ENCODE data around the gene ADGRV1. TPM values are rescaled to one million over a fixed set of nuclear protein-coding genes. Genes with fewer than 3 reads are reported as not detected.
"Not testable (repeated sequence)": the region's sequence is repeated elsewhere in the genome, so short reads cannot be mapped to it uniquely, and the experiment has no call there.

ADGRV1 gene
- total RNA-seq, 4 donors from 2014 or later: 129 to 158 (median 145) TPM

- Histone ChIP-seq H3K27ac (peak overlapping the region in 1 of 3 donors; percentile 29), H3K9me3 (no peaks in the 10 kb centered on the region), H3K4me1 (peaks cover 21 to 29% of the 10 kb centered on the region in 2 donors), H3K36me3 (no peaks in the 10 kb centered on the region), H3K27me3 (no peaks in the 10 kb centered on the region), H3K4me3 (replicated peaks in 1 of 3) (no peak overlapping the region)
- TF ChIP-seq POLR2A (IDR thresholded peaks at IDR 0.05): no peak
- TF ChIP-seq, protein P1, sequence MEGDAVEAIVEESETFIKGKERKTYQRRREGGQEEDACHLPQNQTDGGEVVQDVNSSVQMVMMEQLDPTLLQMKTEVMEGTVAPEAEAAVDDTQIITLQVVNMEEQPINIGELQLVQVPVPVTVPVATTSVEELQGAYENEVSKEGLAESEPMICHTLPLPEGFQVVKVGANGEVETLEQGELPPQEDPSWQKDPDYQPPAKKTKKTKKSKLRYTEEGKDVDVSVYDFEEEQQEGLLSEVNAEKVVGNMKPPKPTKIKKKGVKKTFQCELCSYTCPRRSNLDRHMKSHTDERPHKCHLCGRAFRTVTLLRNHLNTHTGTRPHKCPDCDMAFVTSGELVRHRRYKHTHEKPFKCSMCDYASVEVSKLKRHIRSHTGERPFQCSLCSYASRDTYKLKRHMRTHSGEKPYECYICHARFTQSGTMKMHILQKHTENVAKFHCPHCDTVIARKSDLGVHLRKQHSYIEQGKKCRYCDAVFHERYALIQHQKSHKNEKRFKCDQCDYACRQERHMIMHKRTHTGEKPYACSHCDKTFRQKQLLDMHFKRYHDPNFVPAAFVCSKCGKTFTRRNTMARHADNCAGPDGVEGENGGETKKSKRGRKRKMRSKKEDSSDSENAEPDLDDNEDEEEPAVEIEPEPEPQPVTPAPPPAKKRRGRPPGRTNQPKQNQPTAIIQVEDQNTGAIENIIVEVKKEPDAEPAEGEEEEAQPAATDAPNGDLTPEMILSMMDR (IDR thresholded peaks at IDR 0.05): no peak
- intact Hi-C loops (cut with DNase I): no loop called here
- WGBS, 2 donors: 85 to 90% methylated on average over 2 of the region's 2 CpGs
- peak; percentile 27 to 53 for DNase-seq
Measured at GRCh38 chr5:91061094-91061493, 502.5 kb downstream of the ADGRV1 start.

DNA sequence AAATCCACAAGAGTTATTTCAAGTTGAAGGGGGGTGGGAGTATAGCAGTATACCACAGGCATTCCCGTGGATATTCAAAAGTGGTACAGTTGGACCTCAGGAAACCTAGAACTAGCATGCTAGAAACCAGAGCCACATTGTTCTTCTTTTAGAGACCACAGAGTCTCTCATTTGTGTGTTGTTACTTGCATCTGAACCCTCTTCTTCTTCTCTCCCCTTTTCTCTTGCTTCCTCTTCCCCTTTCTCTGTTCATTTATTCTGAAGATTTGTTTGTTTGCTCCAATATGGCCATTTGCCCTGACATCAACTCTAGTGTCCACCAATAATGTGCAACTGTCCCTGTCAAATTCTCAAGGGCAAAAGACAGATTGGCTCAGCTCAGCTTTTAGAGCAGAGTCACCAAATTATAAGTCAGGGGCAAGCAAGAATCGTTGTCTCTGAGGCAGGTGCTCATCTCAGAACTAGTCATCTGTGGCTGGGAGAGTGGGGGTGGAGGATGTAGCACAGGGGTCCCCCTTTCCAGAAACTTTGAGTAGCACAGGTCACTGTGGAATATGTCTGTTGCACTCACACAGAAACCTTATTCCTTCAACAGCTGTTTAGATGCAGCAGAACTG lies 503.5 kb downstream of the ADGRV1 start:
- H3K27me3 ChIP-seq: no peaks in the 10 kb centered on the region
- H3K4me1 ChIP-seq: peaks cover 21 to 29% of the 10 kb centered on the region in 2 donors
- TF ChIP-seq, protein P1 (IDR thresholded peaks at IDR 0.05): no peak
- no peak for TF ChIP-seq POLR2A (IDR thresholded peaks at IDR 0.05)
- H3K36me3 ChIP-seq: no peaks in the 10 kb centered on the region
- no peak overlapping the region for H3K27ac ChIP-seq
- DNase-seq: no peak
- H3K9me3 ChIP-seq: no peaks in the 10 kb centered on the region
- 51 to 58% methylated on average over 2 of the region's 2 CpGs for WGBS, 2 donors
- intact Hi-C loops (cut with DNase I): no loop called here
- no peak overlapping the region for H3K4me3 ChIP-seq (replicated peaks in 1 of 3)

GRCh38 chr5:91063098-91063690 lies 504.6 kb downstream of the ADGRV1 start:
- H3K9me3 ChIP-seq; H3K36me3 ChIP-seq; H3K27me3 ChIP-seq; DNase-seq; H3K4me3 ChIP-seq (replicated peaks in 1 of 3); intact Hi-C loops (cut with DNase I); H3K27ac ChIP-seq: not testable (repeated sequence)
- H3K4me1 ChIP-seq: peaks cover 20 to 27% of the 10 kb centered on the region in 2 donors
- whole genome bisulfite sequencing, 2 donors: 78 to 83% methylated on average over 9 of the region's 9 CpGs

- WGBS, 2 donors: 87 to 88% methylated on average over 7 of the region's 7 CpGs
- Histone ChIP-seq H3K27me3 (no peaks in the 10 kb centered on the region), H3K36me3 (no peaks in the 10 kb centered on the region), H3K27ac (no peak overlapping the region), H3K4me1 (peaks cover 12 to 13% of the 10 kb centered on the region in 2 donors), H3K4me3 (replicated peaks in 1 of 3) (no peak overlapping the region), H3K9me3 (no peaks in the 10 kb centered on the region)
- DNase-seq: no peak
- intact Hi-C loops (cut with DNase I): no loop called here
- TF ChIP-seq, protein P1 (IDR thresholded peaks at IDR 0.05): no peak
- TF ChIP-seq POLR2A (IDR thresholded peaks at IDR 0.05): no peak
Measured at GRCh38 chr5:91065496-91065895, 506.9 kb downstream of the ADGRV1 start.

DNA sequence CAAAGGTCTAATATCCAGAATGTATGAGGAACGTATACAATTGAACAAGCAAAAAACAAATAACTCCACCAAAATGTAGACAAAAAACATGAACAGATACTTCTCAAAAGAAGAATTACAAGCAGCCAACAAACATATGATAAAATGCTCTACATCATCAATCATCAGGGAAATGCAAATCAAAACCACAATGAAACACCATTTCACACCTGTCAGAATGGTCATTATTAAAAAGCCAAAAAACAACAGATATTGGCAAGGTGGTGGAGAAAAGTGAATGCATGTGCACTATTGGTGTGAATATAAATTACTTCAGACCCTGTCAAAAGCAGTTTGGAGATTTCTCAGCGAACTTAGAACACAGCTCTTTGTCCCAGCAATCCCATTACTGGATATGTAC lies 510.8 kb downstream of the ADGRV1 start:
- no peak overlapping the region for H3K27ac ChIP-seq
- no peak for DNase-seq
- peaks cover 16% of the 10 kb centered on the region in 2 donors for H3K4me1 ChIP-seq
- intact Hi-C loops (cut with DNase I): no loop called here
- H3K4me3 ChIP-seq (replicated peaks in 1 of 3): no peak overlapping the region
- H3K9me3 ChIP-seq: no peaks in the 10 kb centered on the region
- TF ChIP-seq, protein P1 (IDR thresholded peaks at IDR 0.05): no peak
- no peak for TF ChIP-seq POLR2A (IDR thresholded peaks at IDR 0.05)
- no peaks in the 10 kb centered on the region for H3K27me3 ChIP-seq
- H3K36me3 ChIP-seq: no peaks in the 10 kb centered on the region
- WGBS, 2 donors: 94 to 96% methylated on average over 2 of the region's 2 CpGs

All from thyroid gland (tissue), 4 donors.